ENCODE data around the gene AXDND1. TPM values are rescaled to one million over a fixed set of nuclear protein-coding genes. Genes with fewer than 3 reads are reported as not detected.
"Not testable (repeated sequence)": the region's sequence is repeated elsewhere in the genome, so short reads cannot be mapped to it uniquely, and the experiment has no call there.

AXDND1 gene
- polyA plus RNA-seq, 1 donor, result not detected

- DNase-seq, result not testable (repeated sequence)
Observed at GRCh38 chr1:179465661-179466060, 99.9 kb downstream of the AXDND1 start.

- no peak for DNase-seq
Observed at GRCh38 chr1:179474713-179475112, 108.9 kb downstream of the AXDND1 start.

DNA sequence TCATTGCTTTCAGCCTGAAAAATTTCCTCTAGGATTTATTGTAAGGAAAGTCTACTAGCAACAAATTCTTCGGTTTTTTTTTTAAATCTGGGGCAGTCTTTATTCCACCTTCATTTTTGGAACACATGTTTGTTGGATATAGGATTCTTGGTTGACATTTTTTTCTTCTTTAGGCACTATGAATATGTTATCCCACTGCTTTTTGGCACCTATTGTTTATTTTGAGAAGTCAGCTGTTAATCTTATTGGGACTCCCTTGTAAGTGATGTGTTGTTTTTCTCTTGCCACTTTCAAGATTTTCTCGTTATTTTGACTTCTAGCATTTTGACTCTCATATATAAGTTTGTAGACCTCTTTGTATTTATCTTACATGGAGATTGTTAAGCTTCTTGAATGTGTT, 110.7 kb downstream of the AXDND1 start:
- no peak for DNase-seq

- no peak for DNase-seq
Observed at GRCh38 chr1:179478370-179478769, 112.6 kb downstream of the AXDND1 start.

- no peak for DNase-seq
Observed at GRCh38 chr1:179490611-179491010, 124.8 kb downstream of the AXDND1 start.

DNA sequence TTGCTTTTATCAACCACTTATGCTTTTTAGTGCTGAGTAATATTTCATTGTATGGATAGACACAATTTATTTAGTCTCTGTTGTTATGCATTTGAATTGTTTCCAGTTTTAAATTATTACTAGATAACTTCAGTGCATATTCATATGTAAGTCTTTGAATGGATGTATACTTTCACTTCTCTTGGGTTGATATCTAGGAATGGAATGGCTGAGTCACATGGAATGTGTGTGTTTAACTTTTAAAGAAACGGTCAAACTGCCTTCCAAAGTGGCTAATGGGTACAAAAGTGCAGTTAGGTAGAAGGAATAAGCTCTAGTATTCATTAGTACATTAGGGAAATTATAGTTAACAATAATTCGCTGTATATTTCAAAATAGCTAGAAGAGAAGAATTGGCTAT, 127.6 kb downstream of the AXDND1 start:
- DNase-seq, result no peak

DNA sequence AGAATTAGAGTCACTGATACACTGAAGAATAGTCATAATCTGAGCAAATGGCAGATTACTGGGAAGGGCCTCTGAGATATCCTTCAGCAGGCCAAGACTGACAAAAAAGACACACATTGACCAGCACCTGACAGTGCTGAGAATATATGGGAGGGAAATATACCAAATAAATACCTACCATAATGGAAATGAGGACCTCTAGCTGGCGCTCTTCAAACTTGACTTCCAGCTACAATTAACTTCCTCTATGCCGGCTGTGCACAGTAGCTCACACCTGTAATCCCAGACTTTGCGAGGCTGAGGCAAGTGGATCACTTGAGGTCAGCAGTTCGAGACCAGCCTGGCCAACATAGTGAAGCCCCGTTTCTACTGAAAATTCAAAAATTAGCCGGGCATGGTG, 140.4 kb downstream of the AXDND1 start:
- no peak for DNase-seq

- no peak for DNase-seq
Observed at GRCh38 chr1:179509384-179509783, 143.6 kb downstream of the AXDND1 start.

DNA sequence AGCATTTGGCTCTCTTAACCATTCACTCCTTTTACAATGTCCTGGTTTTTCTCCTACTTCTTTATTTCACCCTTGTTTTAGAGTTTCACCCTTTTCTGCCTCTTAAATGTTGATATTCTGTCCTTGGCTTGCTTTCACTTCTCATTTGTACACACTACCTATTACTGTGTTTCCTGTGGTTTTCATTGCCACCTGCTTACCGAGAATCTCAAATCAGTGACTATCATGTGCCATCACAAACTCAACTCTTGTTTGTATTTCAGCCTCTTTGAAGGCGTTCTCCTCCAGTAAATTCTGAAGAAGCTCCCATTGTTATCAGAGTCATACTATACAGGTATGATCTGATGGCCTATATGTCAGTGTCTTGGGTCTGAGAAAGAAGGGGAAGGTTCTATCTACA, 144.3 kb downstream of the AXDND1 start:
- DNase-seq, result no peak

DNA sequence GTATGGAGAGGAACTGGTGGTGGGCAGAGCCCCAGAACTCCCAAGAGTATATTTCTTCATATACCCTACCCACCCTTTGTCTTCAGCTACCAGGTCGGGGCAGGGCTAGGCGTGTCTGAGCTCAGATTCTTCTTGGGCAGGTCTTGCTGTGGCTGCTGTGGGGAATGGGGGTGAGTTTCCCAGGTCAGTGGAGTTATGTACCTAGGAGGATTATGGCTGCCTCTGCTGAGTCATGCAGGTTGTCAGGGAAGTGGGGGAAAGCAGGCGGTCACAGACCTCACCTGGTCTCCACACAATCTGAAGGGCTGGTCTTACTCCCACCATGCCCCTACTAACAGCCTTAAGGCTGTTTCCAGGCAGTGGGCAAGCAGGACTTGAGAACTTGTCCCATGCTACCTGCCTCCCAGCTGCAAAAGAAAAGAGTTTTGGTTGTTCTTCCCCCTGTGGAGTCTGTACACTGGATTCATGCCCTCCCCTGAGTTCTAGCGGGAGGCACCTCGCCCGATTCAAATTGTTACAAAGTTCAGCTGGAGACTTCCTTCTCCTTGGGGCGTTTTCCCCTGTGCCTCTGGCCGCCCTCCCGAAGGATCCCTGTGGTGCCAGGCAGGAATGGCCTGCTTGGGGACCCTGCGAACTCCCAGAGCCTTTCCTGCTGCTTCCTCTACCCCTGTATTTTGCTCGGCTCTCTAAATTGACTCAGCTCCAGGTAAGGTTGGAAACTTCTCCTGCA, 151.4 kb downstream of the AXDND1 start:
- DNase-seq, result no peak

DNA sequence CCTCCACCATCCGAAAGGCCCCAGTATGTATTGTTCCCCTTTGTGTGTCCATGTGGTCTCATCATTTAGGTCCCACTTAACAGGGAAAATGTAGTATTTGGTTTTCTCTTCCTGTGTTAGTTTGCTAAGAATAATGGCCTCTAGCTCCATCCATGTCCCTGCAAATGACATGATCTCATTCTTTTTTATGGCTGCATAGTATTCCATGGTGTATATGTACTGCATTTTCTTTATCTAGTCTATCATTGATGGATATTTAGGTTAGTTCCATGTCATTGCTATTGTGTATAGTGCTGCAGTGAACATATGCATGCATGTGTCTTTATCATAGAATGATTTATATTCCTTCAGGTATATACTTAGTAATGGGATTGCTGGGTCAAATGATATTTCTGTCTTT, 152.8 kb downstream of the AXDND1 start:
- not testable (repeated sequence) for DNase-seq

DNA sequence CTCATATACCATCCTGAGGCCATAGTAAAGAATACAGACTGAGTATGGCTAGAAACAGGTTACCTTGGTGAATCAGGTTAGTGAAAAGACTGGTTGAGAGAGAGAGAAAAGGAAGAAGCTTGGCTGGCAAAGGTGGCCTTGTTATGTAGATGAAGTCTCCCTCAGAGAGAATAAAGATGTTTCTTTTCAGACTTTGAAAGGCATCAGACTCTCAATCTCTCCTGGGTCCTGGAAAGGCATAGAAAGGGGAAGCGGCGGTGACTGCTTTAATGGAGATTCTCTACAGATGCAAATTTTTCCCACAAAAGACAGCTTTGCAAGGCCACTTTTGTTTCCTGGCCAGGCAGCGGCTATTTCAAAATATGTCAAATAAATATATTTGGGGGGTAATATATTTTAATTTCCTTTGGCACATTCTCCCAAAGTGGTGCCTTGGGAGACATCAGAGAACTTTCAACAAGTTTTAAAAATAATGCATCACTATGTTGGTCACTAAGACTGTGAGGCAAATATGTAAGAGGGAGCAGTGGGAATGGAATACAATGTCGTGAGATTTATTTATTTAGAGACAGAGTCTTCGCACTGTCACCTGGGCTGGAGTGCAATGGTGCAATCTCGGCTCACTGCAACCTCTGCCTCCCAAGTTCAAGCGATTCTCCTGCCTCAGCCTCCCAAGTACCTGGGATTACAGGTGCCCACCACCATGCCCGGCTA, 163.9 kb downstream of the AXDND1 start:
- no peak for DNase-seq

DNA sequence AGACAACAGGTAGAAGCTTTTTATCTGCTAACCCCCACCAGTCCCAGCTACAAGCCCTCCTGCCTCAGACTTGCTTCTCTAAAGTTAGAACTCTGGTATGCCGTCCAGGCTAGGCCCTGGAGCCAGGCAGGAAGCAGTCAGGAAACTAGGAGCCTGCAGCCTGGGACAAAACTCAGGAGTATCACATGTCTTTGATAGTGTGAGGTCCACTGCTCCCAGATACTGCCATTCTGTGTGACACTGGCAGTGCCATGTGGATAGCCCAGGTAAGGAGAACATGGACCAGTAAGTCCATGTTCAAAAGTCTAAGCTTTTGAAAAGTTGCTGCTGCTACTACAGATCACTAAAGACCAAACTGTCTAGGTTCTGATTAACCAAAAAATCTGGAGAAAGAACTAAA, 164.6 kb downstream of the AXDND1 start:
- no peak for DNase-seq

DNA sequence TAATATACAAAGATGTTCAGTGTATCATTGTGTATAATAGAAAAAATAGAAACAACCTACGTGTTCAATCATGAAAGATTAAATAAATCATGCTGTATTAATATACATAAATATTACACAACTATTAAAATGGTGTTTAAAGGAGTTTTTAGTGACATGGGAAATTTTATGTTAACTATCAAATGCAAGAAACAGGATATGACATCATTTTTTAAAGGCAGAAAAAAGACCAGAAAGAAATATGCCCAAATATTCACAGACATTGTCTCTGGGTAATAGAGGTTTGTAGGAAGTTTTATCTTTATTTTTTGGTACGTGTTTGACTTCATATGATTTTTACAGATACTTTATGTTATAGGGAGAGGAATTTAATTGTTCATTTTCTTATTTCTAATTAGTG, 176.0 kb downstream of the AXDND1 start:
- no peak for DNase-seq

DNA sequence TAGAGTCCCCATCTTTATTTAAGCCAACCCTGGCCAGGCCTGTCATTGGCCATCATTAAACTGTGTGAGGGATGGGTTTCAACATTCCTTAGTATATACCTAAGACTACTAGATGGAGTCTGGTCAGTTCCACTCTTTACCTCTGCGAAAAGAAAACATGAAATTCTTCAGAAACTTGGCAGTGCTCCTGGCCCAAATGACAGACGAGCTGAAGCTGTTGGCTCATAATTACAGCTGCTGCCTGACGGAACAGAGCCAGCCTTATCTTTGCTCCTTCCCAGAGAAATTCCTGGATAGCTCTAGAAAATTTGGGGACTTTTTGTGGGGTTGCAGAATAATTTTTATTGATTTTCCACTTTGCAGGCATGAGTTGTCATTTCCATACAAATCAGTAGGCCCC, 179.6 kb downstream of the AXDND1 start:
- DNase-seq, result no peak

DNA sequence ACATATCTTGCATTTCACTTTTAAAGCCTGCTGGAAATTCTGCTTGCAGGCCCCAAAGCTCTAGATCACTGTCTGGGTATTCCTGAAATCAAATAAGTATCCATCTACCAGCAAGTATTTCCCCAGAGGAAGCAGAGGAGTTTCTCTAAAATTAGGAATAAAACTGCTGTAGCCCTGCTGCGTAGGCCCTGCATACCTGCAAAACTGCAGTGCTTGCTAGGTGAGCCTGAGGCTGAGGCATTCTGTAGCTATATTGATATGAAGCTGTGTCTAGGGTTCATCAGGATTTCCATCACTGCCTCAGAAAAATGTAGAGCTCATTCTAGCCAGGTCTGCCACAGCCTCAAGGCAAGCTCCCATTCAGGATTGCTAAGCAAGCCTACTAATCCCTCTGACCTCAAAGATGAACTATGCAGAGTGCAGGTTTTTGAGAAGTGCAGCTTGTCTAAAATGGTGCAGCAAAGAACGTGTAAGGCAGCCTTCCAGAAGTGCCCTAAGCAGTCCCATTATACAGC, 181.3 kb downstream of the AXDND1 start:
- DNase-seq, result no peak

GRCh38 chr1:179548666-179549367, 183.0 kb downstream of the AXDND1 start:
- DNase-seq, result no peak

GRCh38 chr1:179549368-179549700, 183.6 kb downstream of the AXDND1 start:
- DNase-seq, result no peak

DNA sequence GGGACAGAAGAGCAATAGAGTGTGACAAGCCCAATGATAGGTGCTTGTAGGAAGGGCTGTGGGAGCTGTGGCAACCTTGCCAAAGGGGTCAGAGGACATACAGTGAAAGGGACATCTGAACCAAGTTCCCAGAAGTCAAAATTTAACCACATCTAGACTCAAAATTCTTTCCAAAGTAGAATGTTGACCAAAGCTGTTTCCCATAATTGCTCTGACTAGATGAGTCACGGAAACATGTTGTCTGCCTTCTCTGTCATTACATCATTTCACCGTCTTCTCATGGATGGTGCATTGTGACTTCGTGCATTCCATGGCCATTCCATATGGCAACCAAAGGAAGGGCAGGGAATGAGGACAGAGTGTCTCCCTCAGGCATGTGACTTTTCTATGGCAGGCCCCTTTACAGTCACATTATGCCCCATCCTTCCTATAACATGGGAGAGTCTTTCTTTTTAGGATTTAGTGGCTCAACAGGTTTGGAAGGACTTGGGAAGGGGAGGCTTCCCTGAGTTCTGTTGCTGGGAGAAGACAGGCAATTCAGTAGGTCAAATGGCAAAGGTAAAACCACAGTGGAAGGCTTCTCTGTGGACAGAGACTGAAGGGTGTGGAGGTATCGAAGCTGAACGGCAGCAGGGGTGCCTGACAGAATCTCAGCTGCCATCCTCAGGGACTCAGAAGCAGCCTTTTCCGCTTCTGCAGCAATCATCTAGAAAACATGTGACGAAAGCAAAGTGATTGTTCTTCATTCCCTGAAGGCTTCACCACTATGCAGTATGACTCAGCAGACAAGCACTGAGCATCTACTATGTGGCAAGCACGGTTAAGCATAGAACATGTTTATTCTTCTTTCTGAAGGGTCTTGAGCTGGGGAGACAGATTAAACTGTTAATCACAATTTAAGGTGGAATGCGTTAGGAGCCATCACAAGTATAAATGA, 185.2 kb downstream of the AXDND1 start:
- no peak for DNase-seq

GRCh38 chr1:179554427-179554826, 188.7 kb downstream of the AXDND1 start:
- no peak for DNase-seq

DNA sequence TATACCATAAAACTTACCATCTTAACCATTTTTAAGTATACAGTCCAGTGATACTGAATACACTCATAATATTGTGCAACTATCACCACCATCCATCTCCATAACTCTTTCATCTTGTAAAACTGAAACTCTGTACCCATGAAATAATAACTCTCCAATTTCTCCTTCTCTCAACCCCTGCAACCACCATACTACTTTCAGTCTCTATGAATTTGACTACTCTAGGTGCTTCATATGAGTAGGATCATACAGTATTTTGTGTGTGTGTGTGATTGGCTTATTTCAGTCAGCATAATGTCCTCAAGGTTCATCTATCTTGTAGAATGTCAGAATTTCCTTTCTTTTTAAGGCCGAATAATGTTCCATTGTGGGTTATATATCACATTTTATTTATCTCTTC, 192.3 kb downstream of the AXDND1 start:
- DNase-seq, result no peak
